ENCODE data around the gene FGFR4. TPM values are rescaled to one million over a fixed set of nuclear protein-coding genes. Genes with fewer than 3 reads are reported as not detected.

Gene FGFR4
- total and polyA plus RNA-seq, 5 donors = 1.5 to 3.7 (median 3.5) TPM

DNA sequence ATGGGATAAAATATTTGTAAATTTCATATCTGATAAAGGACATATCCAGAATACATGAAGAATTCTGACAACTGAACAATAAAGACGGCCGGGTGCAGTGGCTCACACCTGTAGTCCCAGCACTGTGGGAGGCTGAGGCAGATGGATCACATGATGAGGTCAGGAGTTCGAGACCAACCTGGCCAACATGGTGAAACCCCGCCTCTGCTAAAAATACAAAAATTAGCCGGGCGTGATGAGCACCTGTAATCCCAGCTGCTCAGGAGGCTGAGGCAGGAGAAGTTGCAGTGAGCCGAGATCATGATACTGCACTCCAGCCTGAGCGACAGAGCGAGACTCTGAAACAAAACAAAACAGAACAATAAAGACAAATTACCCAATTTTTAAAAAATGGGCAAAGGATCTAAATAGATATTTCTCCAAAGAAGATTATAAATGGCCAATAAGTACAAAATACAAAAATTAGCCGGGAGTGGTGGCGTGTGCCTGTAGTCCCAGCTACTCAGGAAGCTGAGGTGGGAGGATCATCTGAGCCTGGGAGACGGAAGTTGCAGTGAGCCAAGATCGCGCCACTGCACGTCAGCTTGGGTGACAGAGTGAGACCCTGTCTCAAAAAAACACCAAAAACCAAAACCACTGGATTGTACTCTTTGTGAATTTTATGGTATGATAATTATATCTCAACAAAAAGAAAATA lies 37.2 kb downstream of the FGFR4 start:
- no peak for ATAC-seq
- intact Hi-C loops (cut with DNase I) = no loop called here

DNA sequence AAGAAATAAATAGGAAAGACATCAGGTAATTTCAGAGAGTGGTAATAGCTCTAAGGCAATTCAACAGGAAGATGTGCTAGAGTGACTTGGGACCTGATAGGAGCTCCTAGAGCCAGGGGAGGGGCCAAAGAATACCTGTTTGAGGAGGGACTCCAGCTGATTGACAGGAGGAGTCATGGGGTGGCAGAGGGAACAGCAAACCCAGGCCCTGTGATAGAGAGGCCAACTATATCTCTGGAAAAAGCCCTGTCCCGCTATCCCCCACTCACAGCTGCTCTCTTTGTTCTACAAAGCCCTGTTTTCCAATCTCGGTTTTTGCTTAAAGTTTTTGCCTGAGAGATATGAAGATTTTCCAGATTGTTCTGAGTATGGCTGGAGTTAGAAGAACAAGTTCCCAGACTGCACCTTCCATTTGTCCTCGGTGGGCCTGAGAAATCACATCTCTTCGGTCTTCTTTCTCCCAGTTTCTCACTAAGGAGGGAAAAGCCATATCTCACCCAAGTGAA lies 37.8 kb downstream of the FGFR4 start:
- intact Hi-C loops (cut with DNase I) = no loop called here

More for the DNA sequence above, 37.2 kb downstream of the FGFR4 start:
- H3K27me3 ChIP-seq (ENCODE audit: control insufficient read depth, insufficient read depth) = no peaks in the 10 kb centered on the region
- H3K4me3 ChIP-seq (ENCODE audit: low read length) = no peak overlapping the region
- DNase-seq = peak in 1 of 3 donors; percentile 30
- no peaks in the 10 kb centered on the region for H3K9me3 ChIP-seq (ENCODE audit: control insufficient read depth, low read length)
- H3K4me1 ChIP-seq (ENCODE audit: control insufficient read depth, insufficient read depth, low read length) = no peaks in the 10 kb centered on the region
- WGBS = 79% methylated on average over 15 of the region's 15 CpGs
- no peak overlapping the region for H3K27ac ChIP-seq (ENCODE audit: low read length)

DNA sequence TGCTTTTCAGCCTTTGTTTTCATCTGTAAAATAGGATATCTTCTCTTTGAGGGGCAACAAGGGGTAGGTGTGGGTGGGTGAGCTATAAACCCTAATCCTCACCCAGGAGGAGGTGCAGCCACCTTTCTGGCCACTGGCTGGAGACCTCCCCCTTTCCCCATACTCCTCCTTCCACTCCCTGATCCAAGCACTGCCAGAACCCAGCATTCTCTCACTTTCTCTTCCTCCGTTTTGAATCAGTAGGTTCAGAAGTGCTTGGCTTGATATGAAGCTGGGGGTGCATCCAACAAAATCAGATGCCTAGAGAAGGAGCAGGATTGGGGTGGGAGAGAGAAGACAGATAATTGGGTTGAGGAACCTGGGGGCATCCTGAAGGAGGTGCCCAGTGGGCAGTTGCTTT lies 40.1 kb downstream of the FGFR4 start:
- Histone ChIP-seq H3K27ac (ENCODE audit: low read length) (no peak overlapping the region), H3K27me3 (ENCODE audit: control insufficient read depth, insufficient read depth) (no peaks in the 10 kb centered on the region), H3K9me3 (ENCODE audit: control insufficient read depth, low read length) (no peaks in the 10 kb centered on the region), H3K4me3 (ENCODE audit: low read length) (no peak overlapping the region), H3K4me1 (ENCODE audit: control insufficient read depth, insufficient read depth, low read length) (no peaks in the 10 kb centered on the region)
- DNase-seq (no peak), ATAC-seq (no peak)
- 50% methylated on average over 1 of the region's 1 CpG for WGBS
- intact Hi-C loops (cut with DNase I) = no loop called here

More for the DNA sequence above, 37.8 kb downstream of the FGFR4 start:
- 79% methylated on average over 4 of the region's 4 CpGs for WGBS
- Histone ChIP-seq H3K4me3 (ENCODE audit: low read length) (no peak overlapping the region), H3K27me3 (ENCODE audit: control insufficient read depth, insufficient read depth) (no peaks in the 10 kb centered on the region), H3K27ac (ENCODE audit: low read length) (no peak overlapping the region), H3K4me1 (ENCODE audit: control insufficient read depth, insufficient read depth, low read length) (no peaks in the 10 kb centered on the region), H3K9me3 (ENCODE audit: control insufficient read depth, low read length) (no peaks in the 10 kb centered on the region)
- DNase-seq = no peak
- no peak for ATAC-seq

DNA sequence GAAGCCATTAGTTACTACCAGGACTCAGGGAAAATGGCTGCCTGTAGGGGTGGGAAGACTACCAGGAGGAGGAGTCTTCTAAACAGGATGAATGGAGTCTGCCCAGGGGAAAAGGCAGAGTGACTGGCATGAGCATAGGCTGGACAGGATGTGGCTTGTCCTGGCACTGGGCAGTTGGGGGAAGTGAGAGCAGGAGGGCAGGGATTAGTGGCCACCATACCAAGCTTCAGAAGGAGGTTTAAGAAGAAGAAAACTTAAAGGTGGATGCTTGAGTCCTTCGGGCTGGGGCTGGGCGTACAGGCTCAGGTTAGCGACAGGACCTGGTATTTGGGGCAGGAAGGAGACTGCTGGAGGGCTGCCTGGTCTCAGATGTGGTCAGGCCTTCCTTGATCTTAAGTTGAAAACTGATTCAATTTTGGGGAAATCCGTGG lies 41.9 kb downstream of the FGFR4 start:
- Histone ChIP-seq H3K4me3 (ENCODE audit: low read length) (no peak overlapping the region), H3K9me3 (ENCODE audit: control insufficient read depth, low read length) (no peaks in the 10 kb centered on the region), H3K27ac (ENCODE audit: low read length) (no peak overlapping the region), H3K27me3 (ENCODE audit: control insufficient read depth, insufficient read depth) (no peaks in the 10 kb centered on the region), H3K4me1 (ENCODE audit: control insufficient read depth, insufficient read depth, low read length) (no peaks in the 10 kb centered on the region)
- ATAC-seq (no peak), DNase-seq (peak in 1 of 3 donors; percentile 10)
- WGBS = 79% methylated on average over 4 of the region's 4 CpGs
- intact Hi-C loops (cut with DNase I) = no loop called here

DNA sequence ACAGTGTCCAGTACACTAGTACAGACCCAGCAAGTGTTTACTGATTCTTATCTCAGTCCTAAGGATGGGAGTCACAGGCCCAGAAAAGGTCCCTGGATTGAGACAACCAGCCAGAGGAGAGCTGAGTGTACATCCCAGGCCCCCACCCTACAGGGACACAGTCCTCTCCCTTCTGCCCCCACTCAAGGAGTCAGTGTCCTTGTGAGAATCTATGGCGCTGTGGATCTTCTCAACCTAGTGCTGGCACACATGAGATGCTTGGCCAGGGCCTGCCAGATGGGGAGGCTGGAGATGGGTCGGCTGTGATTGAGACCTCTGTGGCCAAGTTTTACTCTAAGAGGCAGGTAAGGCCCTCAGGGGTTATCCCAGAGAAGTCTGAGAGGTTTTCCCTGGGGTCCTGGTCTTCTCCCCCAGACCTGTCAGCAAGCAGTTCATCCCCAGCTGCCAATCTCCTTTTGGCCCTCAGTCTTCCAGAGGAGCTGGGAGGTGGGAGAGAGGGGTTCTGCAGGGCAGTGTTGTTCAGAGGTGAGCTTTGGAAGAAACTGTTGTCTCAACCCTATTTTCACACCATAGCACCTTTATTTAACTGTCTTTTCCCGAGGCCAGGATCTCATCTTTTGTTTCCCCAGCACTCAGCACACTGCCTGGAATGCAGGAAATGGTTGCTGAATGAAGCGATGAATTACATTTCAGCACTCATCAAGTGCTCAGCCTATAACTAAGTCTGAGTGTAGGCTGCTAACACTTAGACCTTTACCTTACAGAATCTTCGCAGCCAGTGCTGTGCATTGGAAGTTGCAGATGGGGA lies 43.7 kb downstream of the FGFR4 start:
- Histone ChIP-seq H3K9me3 (ENCODE audit: control insufficient read depth, low read length) (no peaks in the 10 kb centered on the region), H3K27ac (ENCODE audit: low read length) (no peak overlapping the region), H3K4me3 (ENCODE audit: low read length) (no peak overlapping the region), H3K4me1 (ENCODE audit: control insufficient read depth, insufficient read depth, low read length) (peaks cover 8% of the 10 kb centered on the region), H3K27me3 (ENCODE audit: control insufficient read depth, insufficient read depth) (no peaks in the 10 kb centered on the region)
- 66% methylated on average over 5 of the region's 5 CpGs for WGBS
- intact Hi-C loops (cut with DNase I) = no loop called here
- ATAC-seq = no peak
- DNase-seq = no peak

DNA sequence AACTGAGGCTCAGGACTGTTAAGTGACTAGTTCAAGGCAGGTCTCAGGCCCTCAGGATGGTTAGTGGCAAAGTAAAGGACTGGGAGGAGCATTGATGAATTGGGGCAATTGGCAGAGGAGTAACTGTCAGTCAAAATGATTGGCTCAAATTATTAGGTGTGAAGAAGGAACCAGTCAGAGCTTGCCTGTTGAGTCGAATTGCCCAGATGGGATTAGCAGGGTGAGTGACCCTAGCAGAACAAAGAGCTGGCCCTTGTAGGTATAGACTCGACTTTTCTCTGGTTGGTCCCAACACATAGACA lies 44.3 kb downstream of the FGFR4 start:
- intact Hi-C loops (cut with DNase I) = no loop called here
- DNase-seq = peak in 1 of 3 donors; percentile 4
- no peak overlapping the region for H3K27ac ChIP-seq (ENCODE audit: low read length)
- H3K27me3 ChIP-seq (ENCODE audit: control insufficient read depth, insufficient read depth) = no peaks in the 10 kb centered on the region
- H3K4me3 ChIP-seq (ENCODE audit: low read length) = no peak overlapping the region
- H3K9me3 ChIP-seq (ENCODE audit: control insufficient read depth, low read length) = no peaks in the 10 kb centered on the region
- WGBS = 74% methylated on average over 2 of the region's 2 CpGs
- no peak for ATAC-seq
- peaks cover 9% of the 10 kb centered on the region for H3K4me1 ChIP-seq (ENCODE audit: control insufficient read depth, insufficient read depth, low read length)

DNA sequence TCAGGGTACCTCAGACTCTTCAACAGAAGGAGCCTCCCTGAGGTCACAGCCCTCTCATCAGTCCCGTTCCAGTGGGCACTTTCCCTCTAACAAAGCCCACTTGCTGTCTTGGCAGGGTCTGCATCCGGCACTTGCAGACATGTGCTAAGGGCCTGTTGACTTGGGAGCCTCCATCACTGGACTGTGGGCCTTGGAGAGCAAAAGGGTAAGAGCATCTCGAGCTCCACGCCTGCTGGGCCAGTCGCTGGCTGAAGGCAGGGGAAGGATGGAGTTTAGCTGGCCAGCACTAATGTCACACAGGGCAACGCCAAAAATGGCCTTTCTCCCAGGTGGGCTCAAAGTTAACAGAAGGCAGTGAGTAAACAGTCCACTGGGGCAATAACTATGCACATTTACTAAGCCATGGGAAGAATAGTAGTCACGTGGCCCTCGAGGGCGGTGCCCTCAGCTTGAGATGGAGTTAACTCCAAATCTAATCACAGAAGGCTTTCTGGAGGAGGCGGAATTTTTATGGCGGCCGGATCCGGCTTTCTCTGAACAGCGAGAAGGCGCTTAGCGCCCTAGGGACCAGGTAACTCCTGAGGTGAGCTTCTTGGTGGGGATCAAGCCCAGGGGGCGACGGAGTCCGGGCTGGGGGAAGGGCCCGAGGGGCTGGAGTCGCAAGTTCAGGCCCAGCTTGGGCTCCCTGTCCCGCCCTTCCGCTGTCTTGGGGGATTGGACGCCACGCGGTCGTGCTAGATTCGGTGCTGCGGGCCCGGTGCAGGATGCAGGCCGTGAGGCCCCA lies 44.8 kb downstream of the FGFR4 start:
- Histone ChIP-seq H3K4me3 (ENCODE audit: low read length) (no peak overlapping the region), H3K4me1 (ENCODE audit: control insufficient read depth, insufficient read depth, low read length) (peaks cover 9% of the 10 kb centered on the region), H3K9me3 (ENCODE audit: control insufficient read depth, low read length) (no peaks in the 10 kb centered on the region), H3K27me3 (ENCODE audit: control insufficient read depth, insufficient read depth) (no peaks in the 10 kb centered on the region), H3K27ac (ENCODE audit: low read length) (no peak overlapping the region)
- intact Hi-C loops (cut with DNase I) = no loop called here
- ATAC-seq (no peak), DNase-seq (peak in 1 of 3 donors; percentile 65)
- 81% methylated on average over 31 of the region's 31 CpGs for WGBS

DNA sequence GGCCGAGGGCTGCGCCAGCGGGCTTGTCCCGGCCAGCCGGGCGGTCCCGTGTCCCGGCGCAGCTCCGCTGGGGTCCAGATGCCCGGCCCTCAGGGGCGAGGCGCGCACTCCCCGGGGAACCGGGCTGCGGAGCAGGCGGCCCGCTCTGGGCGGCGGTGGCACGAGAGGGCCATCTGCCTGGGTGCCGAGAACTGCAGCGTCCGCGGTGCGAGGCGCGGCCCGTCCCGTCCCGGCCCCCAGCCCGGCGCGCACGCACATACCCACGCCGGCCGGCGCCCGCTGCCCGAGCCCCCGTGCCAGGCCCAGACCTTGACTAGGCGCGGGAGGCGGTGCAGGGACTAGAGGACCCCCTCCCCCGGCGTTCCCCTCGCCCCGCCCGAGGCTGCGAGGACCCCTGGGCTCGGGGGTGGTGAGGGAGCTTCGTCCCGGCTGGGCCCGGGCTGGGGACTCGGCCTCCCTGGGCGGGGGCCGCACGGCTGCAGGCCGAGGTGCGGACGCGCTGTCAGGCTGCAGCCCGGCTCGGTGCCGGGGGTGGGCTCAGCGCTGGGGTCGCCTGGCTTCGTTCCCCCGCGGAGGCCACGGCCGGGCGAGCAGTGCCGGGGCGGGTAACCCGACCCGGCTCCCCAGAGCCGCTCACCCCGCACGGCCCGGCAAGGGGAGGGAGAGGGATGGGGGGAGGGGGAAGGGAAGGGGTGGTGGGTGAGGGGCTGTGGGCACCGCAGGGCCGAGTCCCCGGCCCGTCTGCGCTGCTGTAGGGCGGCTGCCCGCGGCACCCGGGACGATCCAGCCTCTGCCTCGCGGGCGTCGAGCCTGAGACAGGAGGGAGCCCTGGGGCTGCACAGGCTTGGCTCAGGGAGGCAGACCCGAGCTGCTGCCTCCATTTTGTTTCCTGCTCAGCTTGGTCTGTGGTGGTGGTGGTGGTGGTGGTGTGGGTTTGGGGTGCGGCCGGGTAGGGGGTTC lies 45.7 kb downstream of the FGFR4 start:
- Histone ChIP-seq H3K4me1 (ENCODE audit: control insufficient read depth, insufficient read depth, low read length) (peaks cover 9% of the 10 kb centered on the region), H3K9me3 (ENCODE audit: control insufficient read depth, low read length) (no peaks in the 10 kb centered on the region), H3K4me3 (ENCODE audit: low read length) (peak overlapping the region; percentile 81), H3K27ac (ENCODE audit: low read length) (peak overlapping the region; percentile 77), H3K27me3 (ENCODE audit: control insufficient read depth, insufficient read depth) (no peaks in the 10 kb centered on the region)
- intact Hi-C loops (cut with DNase I) = no loop called here
- 17% methylated on average over 100 of the region's 100 CpGs for WGBS
- peak; percentile 51 to 54 for ATAC-seq
- peak; percentile 41 to 80 (median 79) for DNase-seq

DNA sequence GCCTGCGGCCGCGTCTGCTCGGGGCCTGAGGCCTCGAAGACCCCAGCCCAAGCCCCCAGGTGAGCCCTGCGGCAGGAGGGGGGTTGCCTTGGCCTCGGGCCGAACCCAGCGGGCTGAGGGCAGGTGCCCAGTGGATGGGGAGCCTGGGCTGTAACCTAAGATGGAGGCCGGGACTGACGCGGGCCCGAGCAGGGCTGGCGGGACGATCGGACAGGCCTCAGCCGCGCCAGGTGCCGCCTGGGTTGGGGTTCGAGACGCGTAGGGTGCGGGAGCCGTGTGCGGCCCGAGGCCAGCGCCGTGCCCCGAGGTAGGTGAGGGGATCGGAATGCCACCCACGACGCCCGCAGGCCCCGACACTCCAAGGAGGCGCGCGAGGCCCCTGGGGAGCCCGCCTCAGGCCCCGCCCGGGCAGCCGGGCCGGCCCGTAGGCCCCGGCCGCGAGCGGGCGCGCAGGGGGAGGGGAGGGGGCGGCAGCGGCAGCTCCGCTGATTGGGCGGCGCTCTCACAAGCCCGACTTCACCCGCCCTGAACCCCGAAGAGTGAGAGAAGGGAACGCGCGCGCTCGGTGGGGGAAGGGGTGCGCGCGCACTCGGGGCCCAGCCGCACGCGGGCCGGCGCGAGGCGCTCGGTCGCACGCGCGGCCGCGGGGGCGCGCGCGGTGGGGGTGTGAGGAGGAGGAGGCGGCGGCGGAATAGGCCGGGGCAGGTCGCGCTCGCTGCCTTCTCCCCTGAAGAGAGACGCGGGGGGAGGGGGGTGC lies 46.6 kb downstream of the FGFR4 start, which contains the start of gene NSD1:
Gene NSD1, plus strand, starts transcription at position 678 of the 757 bp plus-strand sequence. CDS start 1,331 bp downstream, outside the sequence.
- no peaks in the 10 kb centered on the region for H3K9me3 ChIP-seq (ENCODE audit: control insufficient read depth, low read length)
- H3K27me3 ChIP-seq (ENCODE audit: control insufficient read depth, insufficient read depth) = no peaks in the 10 kb centered on the region
- WGBS = 2% methylated on average over 92 of the region's 93 CpGs
- H3K27ac ChIP-seq (ENCODE audit: low read length) = peak within 1 kb of the TSS; percentile 77
- ATAC-seq (peak; percentile 87 to 89), DNase-seq (peak; percentile 91 to 97 (median 97))
- H3K4me3 ChIP-seq (ENCODE audit: low read length) = peak within 1 kb of the TSS; percentile 81
- H3K4me1 ChIP-seq (ENCODE audit: control insufficient read depth, insufficient read depth, low read length) = peaks cover 9% of the 10 kb centered on the region
- intact Hi-C loops (cut with DNase I) = no loop called here
